Measurements from ENCODE around the gene DAGLA. TPM values are rescaled to one million over a fixed set of nuclear protein-coding genes. Genes with fewer than 3 reads are reported as not detected.
A peak's percentile ranks its signal among the peaks of the same experiment; 100 is the strongest.

Gene DAGLA
- total and polyA plus RNA-seq, 8 donors: under 0.01 to 27.2 (median 1.0) TPM

- Histone ChIP-seq H3K4me1 (peaks cover 0 to 15% (median 6%) of the 10 kb centered on the region in 4 donors), H3K27ac (peak overlapping the region in 3 of 5 donors; percentile 7 to 53 (median 34)), H3K27me3 (no peaks in the 10 kb centered on the region), H3K36me3 (peaks cover 0 to 53% (median 39%) of the 10 kb centered on the region in 4 donors), H3K4me3 (no peak overlapping the region), H3K9me3 (no peaks in the 10 kb centered on the region)
- intact Hi-C loops (cut with DNase I; ENCODE audit: low total_unique reads): no loop called here
- 18 to 29% (median 22%) methylated on average over 10 to 13 of the region's 13 CpGs for WGBS, 5 donors
- peak; percentile 92 to 95 for DNase-seq
- TF ChIP-seq, protein P1, sequence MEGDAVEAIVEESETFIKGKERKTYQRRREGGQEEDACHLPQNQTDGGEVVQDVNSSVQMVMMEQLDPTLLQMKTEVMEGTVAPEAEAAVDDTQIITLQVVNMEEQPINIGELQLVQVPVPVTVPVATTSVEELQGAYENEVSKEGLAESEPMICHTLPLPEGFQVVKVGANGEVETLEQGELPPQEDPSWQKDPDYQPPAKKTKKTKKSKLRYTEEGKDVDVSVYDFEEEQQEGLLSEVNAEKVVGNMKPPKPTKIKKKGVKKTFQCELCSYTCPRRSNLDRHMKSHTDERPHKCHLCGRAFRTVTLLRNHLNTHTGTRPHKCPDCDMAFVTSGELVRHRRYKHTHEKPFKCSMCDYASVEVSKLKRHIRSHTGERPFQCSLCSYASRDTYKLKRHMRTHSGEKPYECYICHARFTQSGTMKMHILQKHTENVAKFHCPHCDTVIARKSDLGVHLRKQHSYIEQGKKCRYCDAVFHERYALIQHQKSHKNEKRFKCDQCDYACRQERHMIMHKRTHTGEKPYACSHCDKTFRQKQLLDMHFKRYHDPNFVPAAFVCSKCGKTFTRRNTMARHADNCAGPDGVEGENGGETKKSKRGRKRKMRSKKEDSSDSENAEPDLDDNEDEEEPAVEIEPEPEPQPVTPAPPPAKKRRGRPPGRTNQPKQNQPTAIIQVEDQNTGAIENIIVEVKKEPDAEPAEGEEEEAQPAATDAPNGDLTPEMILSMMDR (IDR thresholded peaks at IDR 0.05): peak in 5 of 7 experiments; percentile 98 to 99 (median 99)
- TF ChIP-seq POLR2A (IDR thresholded peaks at IDR 0.05) (no peak), POLR2AphosphoS5 (IDR thresholded peaks at IDR 0.05) (peak; percentile 6 to 71 (median 68))
Measured at GRCh38 chr11:61733120-61733978, 53.2 kb downstream of the DAGLA start.

GRCh38 chr11:61734767-61735166 lies 54.6 kb downstream of the DAGLA start:
- Histone ChIP-seq H3K9me3 (no peaks in the 10 kb centered on the region), H3K4me1 (peaks cover 0 to 15% (median 6%) of the 10 kb centered on the region in 4 donors), H3K27ac (no peak overlapping the region), H3K27me3 (no peaks in the 10 kb centered on the region), H3K4me3 (no peak overlapping the region), H3K36me3 (peaks cover 0 to 55% (median 38%) of the 10 kb centered on the region in 4 donors)
- intact Hi-C loops (cut with DNase I; ENCODE audit: low total_unique reads): loop anchor here (5.0 kb wide), 1 partner anchor 57 kb away; no protein-coding TSS in a partner anchor
- no peak for TF ChIP-seq POLR2A (IDR thresholded peaks at IDR 0.05)
- TF ChIP-seq EP300 (IDR thresholded peaks at IDR 0.05): no peak
- TF ChIP-seq POLR2AphosphoS5 (IDR thresholded peaks at IDR 0.05): no peak
- TF ChIP-seq, protein P1 (IDR thresholded peaks at IDR 0.05): no peak
- 91 to 95% (median 93%) methylated on average over 13 to 14 of the region's 14 CpGs for WGBS, 5 donors
- no peak for DNase-seq

DNA sequence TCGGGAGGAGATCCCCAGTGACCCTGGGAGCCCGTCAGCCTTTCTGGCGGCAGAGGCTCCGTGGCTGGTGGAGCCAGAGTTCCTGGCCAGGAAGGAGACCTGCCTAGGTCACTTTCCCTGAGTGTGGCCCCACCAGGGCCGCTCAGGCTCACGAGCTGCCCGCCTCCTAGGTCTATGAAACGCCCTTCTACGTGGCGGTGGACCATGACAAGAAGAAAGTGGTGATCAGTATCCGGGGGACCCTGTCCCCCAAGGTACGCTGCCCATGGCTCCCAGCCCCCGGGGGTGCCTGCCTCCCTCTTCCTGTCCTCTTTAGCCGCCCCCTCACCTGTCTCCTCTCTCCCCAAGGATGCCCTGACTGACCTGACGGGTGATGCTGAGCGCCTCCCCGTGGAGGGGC lies 55.2 kb downstream of the DAGLA start:
- 87 to 94% (median 92%) methylated on average over 17 of the region's 17 CpGs for WGBS, 5 donors
- Histone ChIP-seq H3K27ac (no peak overlapping the region), H3K36me3 (peaks cover 0 to 61% (median 41%) of the 10 kb centered on the region in 4 donors), H3K4me1 (peaks cover 0 to 15% (median 6%) of the 10 kb centered on the region in 4 donors), H3K4me3 (no peak overlapping the region), H3K9me3 (no peaks in the 10 kb centered on the region), H3K27me3 (no peaks in the 10 kb centered on the region)
- no peak for DNase-seq
- intact Hi-C loops (cut with DNase I; ENCODE audit: low total_unique reads): loop anchor here (5.0 kb wide), 1 partner anchor 58 kb away; no protein-coding TSS in a partner anchor
- TF ChIP-seq, protein P1 (IDR thresholded peaks at IDR 0.05): no peak
- TF ChIP-seq POLR2A (IDR thresholded peaks at IDR 0.05) (no peak), POLR2AphosphoS5 (IDR thresholded peaks at IDR 0.05) (no peak), EP300 (IDR thresholded peaks at IDR 0.05) (no peak)

DNA sequence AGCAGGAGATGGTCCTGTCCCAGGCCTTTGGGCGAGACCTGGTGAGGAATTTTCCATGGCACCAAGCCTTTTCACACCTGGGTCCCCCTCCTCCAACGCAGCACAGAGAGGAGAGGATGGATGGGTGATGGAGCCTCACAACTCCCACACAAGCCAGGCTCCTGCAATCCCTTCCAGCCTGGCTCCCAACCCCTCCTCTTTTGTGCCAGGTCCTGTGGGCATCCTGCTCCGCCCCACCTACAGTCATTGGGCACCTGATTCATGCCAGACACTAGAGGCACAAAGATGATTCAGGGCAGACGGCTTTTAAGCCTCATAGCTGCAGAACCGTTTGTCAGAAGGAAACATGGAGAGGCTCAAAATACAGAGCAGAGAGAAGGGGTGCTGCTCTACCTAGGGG lies 56.1 kb downstream of the DAGLA start:
- H3K27me3 ChIP-seq: no peaks in the 10 kb centered on the region
- no peaks in the 10 kb centered on the region for H3K9me3 ChIP-seq
- TF ChIP-seq POLR2A (IDR thresholded peaks at IDR 0.05): no peak
- TF ChIP-seq, protein P1 (IDR thresholded peaks at IDR 0.05): no peak
- TF ChIP-seq EP300 (IDR thresholded peaks at IDR 0.05): no peak
- TF ChIP-seq POLR2AphosphoS5 (IDR thresholded peaks at IDR 0.05): no peak
- DNase-seq: no peak
- no peak overlapping the region for H3K27ac ChIP-seq
- H3K4me3 ChIP-seq: no peak overlapping the region
- intact Hi-C loops (cut with DNase I; ENCODE audit: low total_unique reads): loop anchor here (5.0 kb wide), 1 partner anchor 59 kb away; no protein-coding TSS in a partner anchor
- 82 to 88% (median 88%) methylated on average over 5 of the region's 5 CpGs for WGBS, 5 donors
- H3K4me1 ChIP-seq: peaks cover 0 to 15% (median 6%) of the 10 kb centered on the region in 4 donors
- H3K36me3 ChIP-seq: peaks cover 0 to 70% (median 48%) of the 10 kb centered on the region in 4 donors
